Stimulated activated CD4-positive, alpha-beta T cell treated with anti-CD3 and anti-CD28 coated beads, Interleukin-4, amount 100 ng/mL, for 24 hours (primary cell): Measurements from ENCODE around the gene DNHD1.
"Not testable (repeated sequence)": the region's sequence is repeated elsewhere in the genome, so short reads cannot be mapped to it uniquely, and the experiment has no call there.

Experiments used
- DNase-seq: peaks from one replicate; pipeline ENCODE4 v3.0.0-alpha.2; 2020

Gene DNHD1

GRCh38 chr11:6480299-6480914 is 16.7 kb upstream of the DNHD1 start:
- DNase-seq = no peak

DNA sequence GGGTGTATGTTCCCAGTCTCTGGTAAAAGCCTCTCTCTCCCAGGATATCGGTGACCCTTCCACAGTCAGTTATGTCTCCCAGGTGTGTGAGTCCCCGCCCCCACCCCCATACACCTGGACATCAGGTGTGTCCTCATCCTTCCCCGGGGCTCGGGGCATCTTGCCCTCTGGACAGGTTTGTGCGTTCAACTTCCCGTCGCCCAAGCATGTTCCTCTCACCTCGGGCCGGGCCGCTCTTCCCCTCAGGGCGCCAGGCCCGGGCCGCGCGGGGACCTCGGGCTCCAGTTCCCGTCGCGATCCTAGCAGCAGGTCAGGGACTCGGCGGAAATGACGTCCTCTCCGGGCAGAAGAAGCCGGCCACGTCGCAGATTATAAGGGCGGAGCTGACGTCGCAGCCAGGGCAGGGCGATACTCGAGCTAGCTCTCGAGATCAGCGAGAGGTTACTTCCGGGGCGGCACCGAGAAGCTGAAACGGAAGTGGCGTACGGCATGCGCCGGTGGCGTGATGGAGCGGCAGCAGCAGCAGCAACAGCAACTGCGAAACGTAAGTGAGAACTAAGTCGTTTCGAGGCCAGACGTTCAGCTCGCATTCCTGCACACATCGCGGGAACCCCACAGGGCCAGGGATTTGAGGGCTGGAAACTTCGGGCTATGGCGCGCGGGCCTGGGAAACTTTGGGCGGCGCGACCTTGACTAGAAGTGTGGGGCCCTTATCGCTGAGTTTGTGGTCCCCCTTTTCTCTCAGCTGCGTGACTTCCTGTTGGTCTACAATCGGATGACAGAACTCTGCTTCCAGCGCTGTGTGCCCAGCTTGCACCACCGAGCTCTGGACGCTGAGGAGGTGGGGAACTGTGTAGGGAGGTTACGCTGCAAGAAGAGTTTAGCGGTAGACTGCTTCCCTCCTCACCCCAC is 15.8 kb upstream of the DNHD1 start, which contains the start of the genes ARFIP2 and TIMM10B:
TSS of gene ARFIP2 (minus strand) at position 320 of the 912 bp plus-strand sequence. CDS start 910 bp downstream, outside the sequence.
TSS of gene TIMM10B (plus strand) at position 490 of the 912 bp plus-strand sequence. CDS start at position 506, 16 bp downstream.
- peak; percentile 98 for DNase-seq

DNA sequence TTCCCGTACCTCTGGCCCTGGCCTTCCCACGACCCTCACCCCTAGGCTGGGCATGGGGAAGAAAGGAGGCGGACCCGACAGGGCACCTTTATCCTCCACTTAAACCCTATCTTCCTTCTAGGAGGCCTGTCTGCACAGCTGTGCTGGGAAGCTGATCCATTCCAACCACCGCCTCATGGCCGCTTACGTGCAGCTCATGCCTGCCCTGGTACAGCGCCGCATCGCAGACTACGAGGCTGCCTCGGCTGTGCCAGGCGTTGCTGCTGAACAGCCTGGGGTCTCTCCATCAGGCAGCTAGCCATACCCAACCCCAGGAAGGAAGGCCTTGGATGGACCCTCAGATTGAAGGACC is 15.2 kb upstream of the DNHD1 start:
- DNase-seq = no peak

DNA sequence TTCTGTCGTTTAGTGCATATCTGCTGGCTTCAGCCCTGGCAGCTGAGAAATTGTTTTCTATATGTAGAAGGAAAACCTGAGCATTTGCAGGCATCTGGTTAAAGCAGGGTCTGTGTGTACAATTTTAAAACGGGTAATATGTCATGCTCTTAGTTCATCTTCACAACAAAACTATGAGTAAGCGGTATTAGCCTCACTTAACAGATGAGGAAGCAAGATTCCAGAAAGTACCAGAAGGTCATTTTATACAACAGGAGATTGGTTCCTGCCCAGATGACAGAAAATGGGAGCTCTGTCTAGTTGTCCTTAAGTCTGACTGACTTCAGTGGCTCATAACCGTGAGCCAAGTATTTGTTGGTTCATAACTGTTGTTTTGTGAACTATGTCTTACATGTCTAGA is 14.6 kb upstream of the DNHD1 start:
- no peak for DNase-seq

- no peak for DNase-seq
Observed at GRCh38 chr11:6483015-6483414, 14.1 kb upstream of the DNHD1 start.

DNA sequence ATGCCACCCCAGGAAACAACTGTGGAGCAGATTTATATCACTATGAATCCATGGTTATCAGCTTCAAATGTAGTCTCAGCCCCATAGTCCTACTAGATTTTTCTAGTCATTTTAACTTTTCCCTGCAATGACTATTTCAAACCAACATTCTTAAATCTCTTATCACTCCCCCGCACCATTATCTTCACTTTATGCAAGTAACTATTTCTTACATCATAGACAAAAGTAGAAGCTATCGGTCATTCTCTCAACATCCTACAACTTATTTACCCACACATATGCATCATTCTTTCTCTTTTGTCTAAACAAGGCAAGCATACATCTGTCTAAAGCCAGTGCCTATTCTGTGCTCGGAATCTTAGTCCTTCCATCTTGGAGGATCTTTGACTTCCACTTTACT is 11.4 kb upstream of the DNHD1 start:
- no peak for DNase-seq

DNA sequence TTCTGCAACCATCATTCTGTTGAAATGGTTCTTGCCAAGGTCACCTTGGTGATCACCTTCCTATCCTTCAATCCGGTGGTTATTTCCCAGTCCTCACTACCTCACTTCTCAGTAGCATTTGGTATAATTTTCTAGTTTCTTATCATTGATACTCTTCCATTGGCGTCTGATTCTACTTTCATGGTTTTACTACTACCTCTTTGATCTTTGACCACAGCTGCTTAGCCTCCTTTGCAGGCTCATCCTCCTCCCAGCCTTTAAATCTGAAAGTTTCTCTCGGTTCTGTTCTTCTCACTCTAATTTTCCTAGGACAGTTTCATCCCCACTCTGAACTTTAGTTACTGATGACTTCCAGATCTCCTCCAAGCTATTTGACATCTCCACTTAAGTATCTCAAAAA is 10.8 kb upstream of the DNHD1 start:
- no peak for DNase-seq

GRCh38 chr11:6486938-6487337 is 10.1 kb upstream of the DNHD1 start:
- no peak for DNase-seq

GRCh38 chr11:6488342-6488741 is 8.7 kb upstream of the DNHD1 start:
- DNase-seq = no peak

GRCh38 chr11:6488821-6489220 is 8.3 kb upstream of the DNHD1 start:
- no peak for DNase-seq

DNA sequence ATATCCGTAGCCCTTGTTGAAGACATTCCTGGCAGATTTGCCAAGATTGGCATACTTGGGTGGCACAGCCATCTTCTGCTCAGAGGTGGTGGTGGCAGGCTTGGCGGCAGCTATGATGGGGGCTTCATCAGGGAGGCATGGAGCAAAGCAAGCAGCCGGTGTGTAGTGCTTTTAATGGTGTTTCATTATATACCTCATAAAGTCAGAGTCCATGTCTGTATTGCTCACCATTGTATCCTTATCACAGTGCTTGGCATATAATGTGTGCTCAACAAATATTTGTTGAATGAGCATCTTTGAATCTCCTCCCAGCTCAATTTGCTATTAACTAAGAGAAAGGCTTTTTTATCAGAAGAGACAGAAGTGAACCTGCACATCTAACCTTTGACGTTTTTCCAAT is 7.8 kb upstream of the DNHD1 start:
- DNase-seq = no peak

- no peak for DNase-seq
Observed at GRCh38 chr11:6498121-6498520, 1.0 kb downstream of the DNHD1 start.

DNA sequence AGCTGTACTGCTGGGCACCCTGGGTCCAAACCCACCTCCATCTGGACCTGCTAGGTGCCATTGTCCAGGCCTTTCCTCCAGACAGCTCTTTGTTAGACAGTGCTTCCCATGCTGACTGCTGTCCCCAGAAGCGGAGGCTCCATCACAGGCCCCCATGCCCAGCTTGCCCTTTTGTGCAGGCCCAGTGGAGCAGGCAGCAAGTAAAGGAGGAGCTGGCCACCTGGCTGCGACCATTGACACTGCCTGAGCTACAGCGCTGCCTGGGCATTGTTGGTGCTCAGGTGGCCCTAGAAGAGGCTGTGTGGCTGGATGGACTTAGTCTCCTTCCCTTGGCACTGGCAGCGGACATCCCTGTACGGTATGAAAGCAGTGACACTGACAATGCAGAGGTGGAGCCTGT is 1.5 kb downstream of the DNHD1 start:
- no peak for DNase-seq

GRCh38 chr11:6502382-6502781 is 5.3 kb downstream of the DNHD1 start:
- DNase-seq = no peak

DNA sequence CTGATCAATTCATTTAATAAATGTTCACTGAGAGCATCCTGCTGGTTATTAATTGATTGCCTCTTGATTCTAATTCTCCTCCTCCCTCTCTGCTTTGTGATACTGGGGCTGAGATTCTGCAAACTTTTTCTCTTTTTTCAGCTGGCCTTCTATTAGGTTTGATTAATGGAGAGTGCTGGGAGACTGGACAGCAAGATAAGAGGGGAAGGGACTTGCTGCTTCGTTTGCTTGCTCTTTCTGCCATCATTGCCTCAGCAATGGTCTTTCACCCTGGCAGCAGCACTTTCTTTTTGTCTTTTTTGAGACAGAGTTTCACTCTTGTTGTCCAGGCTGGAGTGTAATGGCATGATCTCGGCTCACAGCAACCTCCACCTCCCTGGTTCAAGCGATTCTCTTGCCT is 7.1 kb downstream of the DNHD1 start:
- DNase-seq = no peak

DNA sequence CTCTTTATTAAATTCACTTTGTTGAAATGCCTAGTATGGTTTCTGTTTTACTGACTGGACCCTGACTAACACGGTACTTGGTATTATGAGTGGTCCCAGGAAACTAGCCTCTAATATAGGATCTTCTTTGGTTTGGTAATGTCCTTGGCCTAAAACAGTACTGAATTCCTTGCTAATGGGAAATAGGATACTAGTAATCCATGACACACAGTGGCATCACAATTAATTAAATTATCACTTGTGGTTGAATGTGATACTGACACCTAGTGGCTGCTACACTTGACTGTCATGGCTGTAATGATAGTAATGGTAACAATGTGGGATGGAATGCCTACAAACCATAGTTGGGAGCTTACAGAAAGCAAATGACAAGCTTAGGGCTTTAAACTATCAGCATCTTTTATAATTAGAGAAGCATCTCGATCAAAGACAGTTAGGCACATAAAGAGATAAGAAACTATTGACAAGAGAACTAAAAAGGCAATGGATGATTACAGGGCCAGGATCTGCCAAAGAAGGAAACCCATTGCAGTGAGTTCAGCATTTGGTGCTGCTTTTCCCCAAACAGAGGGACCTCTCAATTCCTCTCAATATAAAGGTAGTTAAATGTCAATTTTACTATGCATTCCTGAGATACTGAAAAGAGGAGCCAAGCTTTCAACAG is 8.6 kb downstream of the DNHD1 start:
- peak; percentile 12 for DNase-seq

DNA sequence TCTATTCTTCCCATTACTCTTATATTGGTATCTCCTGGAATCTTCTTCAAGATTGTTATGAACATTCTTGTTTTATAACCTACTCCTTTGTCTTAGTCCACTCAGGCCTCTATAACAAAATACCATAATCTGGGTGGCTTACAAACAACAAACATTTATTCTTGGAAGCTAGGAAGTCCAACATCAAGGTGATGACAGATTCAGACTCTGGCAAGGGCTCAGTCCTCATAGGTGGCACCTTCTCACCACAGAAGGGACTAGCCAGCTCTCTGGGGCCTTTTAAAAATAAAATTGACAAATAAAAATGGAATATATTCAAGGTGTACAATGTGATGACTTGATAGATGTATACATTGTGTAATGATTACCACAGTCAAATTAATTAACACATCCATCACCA is 19.8 kb downstream of the DNHD1 start:
- no peak for DNase-seq

GRCh38 chr11:6520265-6520664 is 23.2 kb downstream of the DNHD1 start:
- no peak for DNase-seq

DNA sequence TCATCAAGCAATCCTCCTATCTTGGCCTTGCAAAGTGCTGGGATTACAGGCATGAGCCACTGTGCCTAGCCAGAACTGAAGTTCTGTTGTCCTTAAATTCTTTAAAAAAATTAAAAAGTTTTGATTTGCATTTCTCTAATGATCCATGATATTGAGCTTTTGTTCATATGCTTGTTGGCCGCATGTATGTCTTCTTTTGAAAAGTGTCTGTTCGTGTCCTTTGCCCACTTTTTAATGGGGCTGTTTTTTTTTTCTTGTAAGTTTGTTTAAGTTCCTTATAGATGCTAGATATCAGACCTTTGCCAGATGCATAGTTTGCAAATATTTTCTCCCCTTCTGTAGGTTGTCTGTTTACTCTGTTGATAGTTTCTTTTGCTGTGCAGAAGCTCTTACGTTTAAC is 24.9 kb downstream of the DNHD1 start:
- DNase-seq = not testable (repeated sequence)

DNA sequence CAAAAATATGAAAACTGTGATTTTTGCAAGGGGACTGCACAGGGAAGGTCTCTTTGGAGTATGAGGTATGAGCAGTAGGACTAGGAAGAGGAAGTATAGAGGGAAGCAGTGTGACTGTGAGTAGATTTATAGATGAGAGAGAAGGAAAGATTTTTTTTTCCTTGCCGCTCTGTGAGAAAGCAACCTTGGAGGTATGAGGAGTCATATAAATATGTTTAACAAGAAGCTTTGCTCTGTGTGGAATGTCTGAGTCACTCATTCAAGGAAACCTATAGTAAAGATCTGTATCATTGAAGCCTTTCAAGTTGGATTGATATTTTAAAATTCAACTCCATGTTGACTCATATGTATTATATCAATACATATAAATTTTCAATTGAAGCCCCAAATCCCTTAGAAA is 26.2 kb downstream of the DNHD1 start:
- no peak for DNase-seq

DNA sequence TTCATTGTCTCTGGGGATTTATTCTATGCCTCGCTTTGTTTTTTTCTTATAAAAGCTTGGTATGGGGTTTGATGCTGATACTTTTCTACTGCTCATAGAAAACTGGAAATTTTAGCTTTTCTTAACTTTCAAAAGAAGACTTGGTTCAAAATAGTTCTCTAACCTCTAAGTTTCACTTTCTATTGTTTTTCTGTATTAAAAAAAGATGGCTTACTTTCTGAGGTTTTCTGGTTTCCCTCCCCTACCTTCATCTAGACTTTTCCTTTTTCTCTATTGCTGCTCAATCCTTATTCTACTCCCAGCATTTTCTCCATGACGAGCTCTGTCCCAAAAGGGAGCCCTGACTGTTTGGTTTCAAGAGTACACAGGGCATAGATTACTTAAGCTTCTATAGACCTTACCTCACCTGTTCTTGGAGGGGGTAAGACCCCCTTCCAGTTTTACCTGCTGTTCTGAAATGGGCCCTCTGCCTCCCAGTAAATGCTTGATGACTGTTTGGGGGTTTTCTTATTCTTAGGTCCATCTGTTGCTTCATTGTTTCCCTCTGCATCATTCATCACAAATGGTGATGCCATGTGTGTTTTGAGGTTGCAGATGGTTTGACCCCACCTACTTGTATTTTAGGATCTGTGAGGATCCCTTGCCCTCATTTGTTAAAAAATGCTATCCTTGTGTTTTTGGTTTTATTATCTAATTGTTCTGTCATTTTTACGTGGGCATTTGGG is 29.5 kb downstream of the DNHD1 start:
- DNase-seq = no peak

DNA sequence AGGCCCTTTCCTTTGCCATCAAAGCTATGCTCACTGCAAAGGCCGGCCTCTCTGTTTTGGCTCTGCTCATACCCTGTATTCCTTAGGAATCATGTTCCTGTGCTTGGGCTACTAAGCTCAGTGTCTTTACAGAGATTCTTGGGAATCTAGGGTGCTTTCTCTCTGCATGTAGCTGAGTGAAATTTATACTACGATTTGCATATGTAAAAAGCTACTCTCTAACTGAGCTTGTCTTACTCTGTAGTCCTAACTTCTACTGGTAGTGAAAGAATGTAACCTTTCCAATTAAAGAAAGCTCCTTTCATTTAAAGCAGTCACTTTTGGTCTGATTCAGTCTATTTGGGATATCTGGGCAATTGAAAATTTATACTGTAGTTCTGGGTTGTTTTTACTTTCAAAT is 32.2 kb downstream of the DNHD1 start:
- DNase-seq = no peak

- DNase-seq = no peak
Observed at GRCh38 chr11:6530848-6531247, 33.8 kb downstream of the DNHD1 start.
